Measurements from ENCODE around the gene CENPVL2.
"Not testable (repeated sequence)": the region's sequence is repeated elsewhere in the genome, so short reads cannot be mapped to it uniquely, and the experiment has no call there.

DNA sequence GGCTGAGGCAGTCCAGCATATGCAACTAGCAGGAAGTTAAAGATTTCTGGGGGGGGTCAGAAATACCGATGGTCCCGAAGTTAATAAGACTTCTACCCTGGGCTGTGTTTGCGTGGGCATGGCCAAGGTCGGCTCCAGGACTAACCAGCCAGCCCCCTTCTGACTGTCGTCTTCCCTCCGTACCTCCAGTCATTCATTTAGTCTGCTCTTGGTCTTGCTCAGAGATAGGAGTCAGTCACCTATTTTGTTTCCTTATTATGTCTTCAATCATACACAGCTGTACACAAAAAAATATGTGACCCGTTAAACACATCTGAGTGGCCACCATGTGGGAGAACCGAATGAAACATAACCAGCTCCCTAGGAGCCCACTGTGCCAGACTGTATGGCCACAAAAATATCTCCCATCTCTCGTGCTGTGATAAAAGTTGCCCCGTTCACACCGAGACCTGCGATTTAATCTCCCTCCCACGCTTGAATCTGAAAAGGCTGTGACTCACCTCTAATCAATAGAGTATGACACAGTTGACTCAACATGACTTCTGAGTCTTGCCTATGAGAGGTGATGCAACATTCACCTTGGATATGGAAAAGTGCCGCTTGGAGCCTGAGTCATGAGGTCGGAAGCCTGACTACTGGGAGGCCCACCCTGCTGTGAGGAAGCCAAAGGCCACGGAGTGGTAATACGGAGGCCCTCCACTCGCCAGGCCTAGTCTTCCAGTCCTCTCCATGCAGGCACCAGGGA, 2.8 kb downstream of the CENPVL2 start:
- TF ChIP-seq, protein P1, sequence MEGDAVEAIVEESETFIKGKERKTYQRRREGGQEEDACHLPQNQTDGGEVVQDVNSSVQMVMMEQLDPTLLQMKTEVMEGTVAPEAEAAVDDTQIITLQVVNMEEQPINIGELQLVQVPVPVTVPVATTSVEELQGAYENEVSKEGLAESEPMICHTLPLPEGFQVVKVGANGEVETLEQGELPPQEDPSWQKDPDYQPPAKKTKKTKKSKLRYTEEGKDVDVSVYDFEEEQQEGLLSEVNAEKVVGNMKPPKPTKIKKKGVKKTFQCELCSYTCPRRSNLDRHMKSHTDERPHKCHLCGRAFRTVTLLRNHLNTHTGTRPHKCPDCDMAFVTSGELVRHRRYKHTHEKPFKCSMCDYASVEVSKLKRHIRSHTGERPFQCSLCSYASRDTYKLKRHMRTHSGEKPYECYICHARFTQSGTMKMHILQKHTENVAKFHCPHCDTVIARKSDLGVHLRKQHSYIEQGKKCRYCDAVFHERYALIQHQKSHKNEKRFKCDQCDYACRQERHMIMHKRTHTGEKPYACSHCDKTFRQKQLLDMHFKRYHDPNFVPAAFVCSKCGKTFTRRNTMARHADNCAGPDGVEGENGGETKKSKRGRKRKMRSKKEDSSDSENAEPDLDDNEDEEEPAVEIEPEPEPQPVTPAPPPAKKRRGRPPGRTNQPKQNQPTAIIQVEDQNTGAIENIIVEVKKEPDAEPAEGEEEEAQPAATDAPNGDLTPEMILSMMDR (IDR thresholded peaks at IDR 0.05), result not testable (repeated sequence)
- TF ChIP-seq POLR2A (IDR thresholded peaks at IDR 0.05), result not testable (repeated sequence)

All from testis (tissue), 2 donors.